GM12865 (cell line): ENCODE data around the gene DNER.

ENCODE experiments used
- DNase-seq: peaks from one replicate; pipeline ENCODE4 v3.0.0; 2010; ENCODE audit warnings: low read depth
- H3K4me3 ChIP-seq: 2 replicates; pipeline ENCODE4 v1.5.1; 2011; ENCODE audit warnings: mild to moderate bottlenecking, low read depth, low read length, control low read depth
- TF ChIP-seq, protein P1 (sequence below): IDR thresholded peaks from 2 replicates; pipeline ENCODE4 v1.5.1; 2011; ENCODE audit warnings: low read length, control low read depth, low read depth, inconsistent platforms; ENCODE audit not compliant: insufficient read depth; ENCODE audit errors: missing control alignments

Gene DNER

DNA sequence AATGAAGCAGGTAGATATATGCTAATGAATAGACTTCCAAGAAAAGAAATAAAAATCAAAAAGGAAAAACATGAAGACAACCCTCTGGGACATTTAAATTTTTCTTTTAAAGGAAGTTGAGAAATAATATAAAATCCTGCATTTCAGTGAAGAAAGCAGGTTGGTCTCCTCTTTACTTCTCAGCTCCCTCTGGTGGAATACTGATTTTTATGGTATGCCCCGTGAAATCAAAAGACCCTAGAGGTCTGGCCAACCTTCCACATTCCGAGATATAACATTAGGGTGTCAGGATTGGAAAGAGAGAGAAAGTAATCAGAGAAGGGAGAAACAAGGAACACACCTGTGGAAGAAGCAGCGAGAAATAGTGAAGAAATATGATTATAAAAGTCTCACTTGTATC is 72.7 kb downstream of the DNER start:
- no peak for DNase-seq
- H3K4me3 ChIP-seq = no peak overlapping the region
- TF ChIP-seq, protein P1, sequence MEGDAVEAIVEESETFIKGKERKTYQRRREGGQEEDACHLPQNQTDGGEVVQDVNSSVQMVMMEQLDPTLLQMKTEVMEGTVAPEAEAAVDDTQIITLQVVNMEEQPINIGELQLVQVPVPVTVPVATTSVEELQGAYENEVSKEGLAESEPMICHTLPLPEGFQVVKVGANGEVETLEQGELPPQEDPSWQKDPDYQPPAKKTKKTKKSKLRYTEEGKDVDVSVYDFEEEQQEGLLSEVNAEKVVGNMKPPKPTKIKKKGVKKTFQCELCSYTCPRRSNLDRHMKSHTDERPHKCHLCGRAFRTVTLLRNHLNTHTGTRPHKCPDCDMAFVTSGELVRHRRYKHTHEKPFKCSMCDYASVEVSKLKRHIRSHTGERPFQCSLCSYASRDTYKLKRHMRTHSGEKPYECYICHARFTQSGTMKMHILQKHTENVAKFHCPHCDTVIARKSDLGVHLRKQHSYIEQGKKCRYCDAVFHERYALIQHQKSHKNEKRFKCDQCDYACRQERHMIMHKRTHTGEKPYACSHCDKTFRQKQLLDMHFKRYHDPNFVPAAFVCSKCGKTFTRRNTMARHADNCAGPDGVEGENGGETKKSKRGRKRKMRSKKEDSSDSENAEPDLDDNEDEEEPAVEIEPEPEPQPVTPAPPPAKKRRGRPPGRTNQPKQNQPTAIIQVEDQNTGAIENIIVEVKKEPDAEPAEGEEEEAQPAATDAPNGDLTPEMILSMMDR = no peak

DNA sequence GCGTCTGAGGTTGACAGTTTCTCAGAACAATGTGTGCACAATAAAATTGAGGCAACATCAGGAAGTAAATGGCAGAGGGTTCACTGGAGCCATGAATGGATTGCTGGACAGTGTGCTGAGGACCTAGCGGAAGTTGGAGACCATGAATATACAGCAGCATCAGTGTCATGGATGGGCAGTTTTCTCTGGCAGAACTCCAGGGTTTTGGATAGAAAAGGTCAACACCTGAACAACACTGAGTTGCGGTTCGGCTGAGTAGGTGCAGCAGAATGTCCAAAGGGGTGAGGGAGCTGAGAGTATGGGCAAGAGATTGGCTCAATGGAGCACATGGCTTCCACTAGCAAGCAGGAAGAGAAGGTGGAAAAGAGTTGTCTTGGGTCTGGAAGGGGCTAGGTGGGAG is 73.7 kb downstream of the DNER start:
- H3K4me3 ChIP-seq = no peak overlapping the region
- no peak for DNase-seq
- TF ChIP-seq, protein P1 = no peak

DNA sequence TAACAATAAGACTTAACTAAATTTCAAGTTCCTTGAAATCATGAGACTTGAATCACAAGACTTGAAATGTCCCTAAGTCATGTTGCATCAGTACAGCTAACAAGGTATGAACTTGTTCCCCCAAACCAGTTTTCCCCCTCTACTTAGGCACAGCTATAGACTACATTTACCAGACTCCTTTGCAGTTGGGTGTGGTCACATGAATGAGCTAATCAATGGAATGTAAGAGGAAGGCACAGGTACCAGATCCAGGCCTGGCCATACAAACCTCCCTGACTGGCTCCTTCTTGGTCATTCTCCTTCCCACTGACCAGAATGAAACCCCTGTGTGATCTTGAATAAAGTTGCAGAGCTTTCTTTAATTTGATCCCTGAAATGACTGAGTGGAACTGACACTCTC is 77.8 kb downstream of the DNER start:
- DNase-seq = no peak
- TF ChIP-seq, protein P1 = no peak
- no peak overlapping the region for H3K4me3 ChIP-seq

DNA sequence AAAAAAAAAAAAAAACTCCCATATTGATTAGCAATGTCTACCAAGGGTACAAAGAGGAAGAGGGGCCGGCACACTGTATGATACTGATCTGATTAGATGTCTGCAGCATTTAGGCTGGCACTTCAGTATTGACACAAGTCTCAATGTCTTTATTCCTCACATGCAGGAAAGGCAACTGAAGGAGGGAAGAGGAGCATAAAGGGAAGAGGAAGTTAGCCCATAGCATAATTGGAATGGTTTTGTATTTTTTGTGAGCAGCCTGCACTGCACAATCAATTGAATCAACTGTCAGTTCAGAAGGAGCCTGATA is 79.0 kb downstream of the DNER start:
- no peak for DNase-seq
- TF ChIP-seq, protein P1 = no peak
- H3K4me3 ChIP-seq = no peak overlapping the region

DNA sequence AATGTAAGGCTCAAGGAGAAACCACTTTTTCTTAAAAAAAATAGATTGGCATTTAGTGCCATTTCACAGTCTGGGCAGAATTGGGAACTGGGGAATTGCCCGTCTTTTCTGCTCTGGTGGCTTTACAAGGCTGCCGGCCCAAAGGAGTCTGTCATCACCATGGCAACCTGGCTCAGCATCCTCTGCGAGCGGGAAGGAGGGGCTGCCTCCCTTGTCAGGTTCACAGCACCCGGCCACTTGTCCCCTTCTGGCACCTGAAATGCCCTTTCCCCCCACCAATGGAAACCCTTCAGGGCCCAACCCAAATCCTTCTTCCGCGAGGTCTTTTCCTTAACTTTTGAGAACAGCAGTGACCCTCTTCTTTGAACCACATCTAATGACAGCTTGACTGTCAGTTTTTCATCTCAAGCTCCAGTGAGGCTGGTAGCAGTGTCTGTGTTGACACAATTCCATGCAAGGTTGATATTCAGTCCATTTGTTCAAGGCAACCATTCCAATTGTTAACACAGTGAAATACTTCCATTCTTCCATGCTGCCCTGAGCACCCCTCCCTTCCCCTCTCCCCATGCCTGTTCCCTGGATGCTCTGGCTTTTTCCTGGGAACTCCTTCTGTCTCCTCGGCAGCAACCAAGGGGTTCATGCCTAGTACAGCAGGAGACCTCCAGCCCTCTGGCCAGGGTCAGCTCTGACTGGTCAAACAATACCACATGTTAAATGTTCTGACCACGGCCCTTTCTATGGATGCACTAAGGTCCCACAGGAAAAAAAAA is 79.6 kb downstream of the DNER start:
- H3K4me3 ChIP-seq = no peak overlapping the region
- DNase-seq = no peak
- TF ChIP-seq, protein P1 = no peak

DNA sequence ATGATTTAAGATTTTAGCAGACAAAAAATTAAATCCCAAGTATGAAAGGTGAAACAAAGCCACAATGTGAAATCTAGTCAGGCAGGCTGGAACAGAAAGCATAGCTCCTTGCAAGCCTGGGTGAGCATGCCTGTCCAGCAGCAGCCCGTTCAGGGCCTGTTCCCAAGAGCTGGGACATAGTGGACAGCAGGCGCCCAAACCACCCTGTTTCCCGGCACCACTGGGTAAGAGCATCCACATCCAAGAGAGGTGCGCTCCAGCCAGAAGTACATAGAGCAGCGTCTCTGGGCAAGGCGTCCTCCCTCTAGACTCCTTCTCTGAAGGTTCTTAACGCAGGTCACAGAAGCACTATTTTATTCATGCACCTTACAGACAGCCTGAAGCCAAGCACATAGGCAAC is 80.8 kb downstream of the DNER start:
- no peak for DNase-seq
- TF ChIP-seq, protein P1 = no peak
- no peak overlapping the region for H3K4me3 ChIP-seq

DNA sequence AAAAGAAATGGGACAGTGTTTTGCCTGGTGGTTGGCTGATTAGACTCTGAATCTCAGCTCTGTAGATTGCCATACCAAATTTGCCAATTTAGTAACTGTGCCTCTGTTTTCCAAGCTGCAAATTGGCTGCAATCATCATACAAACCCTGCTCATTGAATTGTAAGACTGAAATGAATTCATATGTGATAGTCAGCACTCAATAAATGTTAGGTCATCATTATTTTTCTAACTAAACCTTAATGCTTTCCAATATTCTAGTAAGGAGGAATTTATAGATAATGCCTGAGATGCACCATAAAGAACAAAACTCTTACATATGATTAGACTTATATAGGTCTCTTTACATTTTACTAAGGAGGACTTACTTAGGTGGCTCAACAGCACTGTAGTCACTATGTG is 85.3 kb downstream of the DNER start:
- TF ChIP-seq, protein P1 = no peak
- no peak overlapping the region for H3K4me3 ChIP-seq
- no peak for DNase-seq
